ENCODE data around the gene CYRIA. TPM values are rescaled to one million over a fixed set of nuclear protein-coding genes. Genes with fewer than 3 reads are reported as not detected.

The CYRIA gene
- total RNA-seq, 4 donors from 2014 or later: 0.53 to 11.6 (median 4.6) TPM

DNA sequence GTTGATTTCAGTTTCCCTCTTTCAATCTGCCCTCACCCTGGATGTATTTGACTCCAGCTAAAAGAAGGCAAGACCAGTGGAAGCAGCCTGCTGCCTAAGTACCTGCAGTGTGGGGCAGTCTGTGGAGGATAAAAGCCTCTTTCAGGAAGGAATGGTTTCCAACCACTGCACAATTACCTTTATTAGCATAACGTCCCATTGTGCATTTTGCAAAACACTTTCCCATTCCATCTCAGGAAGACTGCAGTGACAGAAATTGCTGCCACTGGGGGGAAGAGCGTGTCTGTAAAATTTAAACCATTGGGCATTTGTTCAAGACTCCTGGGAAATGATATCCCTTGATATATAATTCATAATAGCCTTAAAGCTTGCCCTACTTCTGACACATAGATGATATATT lies 26.2 kb downstream of the CYRIA start:
- Histone ChIP-seq H3K4me3 (no peak overlapping the region), H3K36me3 (no peaks in the 10 kb centered on the region), H3K9me3 (no peaks in the 10 kb centered on the region), H3K27me3 (no peaks in the 10 kb centered on the region), H3K27ac (no peak overlapping the region), H3K4me1 (peaks cover 0 to 8% (median 0%) of the 10 kb centered on the region in 4 donors)
- no peak for DNase-seq
- TF ChIP-seq, protein P1, sequence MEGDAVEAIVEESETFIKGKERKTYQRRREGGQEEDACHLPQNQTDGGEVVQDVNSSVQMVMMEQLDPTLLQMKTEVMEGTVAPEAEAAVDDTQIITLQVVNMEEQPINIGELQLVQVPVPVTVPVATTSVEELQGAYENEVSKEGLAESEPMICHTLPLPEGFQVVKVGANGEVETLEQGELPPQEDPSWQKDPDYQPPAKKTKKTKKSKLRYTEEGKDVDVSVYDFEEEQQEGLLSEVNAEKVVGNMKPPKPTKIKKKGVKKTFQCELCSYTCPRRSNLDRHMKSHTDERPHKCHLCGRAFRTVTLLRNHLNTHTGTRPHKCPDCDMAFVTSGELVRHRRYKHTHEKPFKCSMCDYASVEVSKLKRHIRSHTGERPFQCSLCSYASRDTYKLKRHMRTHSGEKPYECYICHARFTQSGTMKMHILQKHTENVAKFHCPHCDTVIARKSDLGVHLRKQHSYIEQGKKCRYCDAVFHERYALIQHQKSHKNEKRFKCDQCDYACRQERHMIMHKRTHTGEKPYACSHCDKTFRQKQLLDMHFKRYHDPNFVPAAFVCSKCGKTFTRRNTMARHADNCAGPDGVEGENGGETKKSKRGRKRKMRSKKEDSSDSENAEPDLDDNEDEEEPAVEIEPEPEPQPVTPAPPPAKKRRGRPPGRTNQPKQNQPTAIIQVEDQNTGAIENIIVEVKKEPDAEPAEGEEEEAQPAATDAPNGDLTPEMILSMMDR (IDR thresholded peaks at IDR 0.05): no peak
- no peak for TF ChIP-seq POLR2A (IDR thresholded peaks at IDR 0.05)

DNA sequence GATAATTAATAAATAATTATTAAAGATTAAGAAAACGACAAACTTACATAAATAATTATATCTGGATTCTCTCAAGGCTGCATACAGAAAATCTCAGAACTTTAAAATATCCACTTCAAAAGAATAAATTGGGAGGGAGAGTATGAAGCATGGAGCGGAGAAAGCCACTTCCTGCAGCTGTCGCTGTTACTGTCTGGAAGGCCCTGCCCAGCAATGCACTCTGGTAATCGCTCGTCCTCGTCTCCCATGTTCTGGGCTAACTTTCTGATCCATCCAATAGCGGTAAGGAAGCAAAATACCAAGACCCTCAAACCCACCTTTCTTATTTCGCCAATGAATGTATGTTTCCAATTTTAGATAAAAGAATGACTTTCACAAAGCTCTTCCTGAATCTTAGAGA lies 26.7 kb downstream of the CYRIA start:
- H3K4me3 ChIP-seq: no peak overlapping the region
- H3K27me3 ChIP-seq: no peaks in the 10 kb centered on the region
- peaks cover 0 to 8% (median 0%) of the 10 kb centered on the region in 4 donors for H3K4me1 ChIP-seq
- no peaks in the 10 kb centered on the region for H3K36me3 ChIP-seq
- no peaks in the 10 kb centered on the region for H3K9me3 ChIP-seq
- DNase-seq: no peak
- no peak overlapping the region for H3K27ac ChIP-seq
- TF ChIP-seq, protein P1 (IDR thresholded peaks at IDR 0.05): no peak
- no peak for TF ChIP-seq POLR2A (IDR thresholded peaks at IDR 0.05)

DNA sequence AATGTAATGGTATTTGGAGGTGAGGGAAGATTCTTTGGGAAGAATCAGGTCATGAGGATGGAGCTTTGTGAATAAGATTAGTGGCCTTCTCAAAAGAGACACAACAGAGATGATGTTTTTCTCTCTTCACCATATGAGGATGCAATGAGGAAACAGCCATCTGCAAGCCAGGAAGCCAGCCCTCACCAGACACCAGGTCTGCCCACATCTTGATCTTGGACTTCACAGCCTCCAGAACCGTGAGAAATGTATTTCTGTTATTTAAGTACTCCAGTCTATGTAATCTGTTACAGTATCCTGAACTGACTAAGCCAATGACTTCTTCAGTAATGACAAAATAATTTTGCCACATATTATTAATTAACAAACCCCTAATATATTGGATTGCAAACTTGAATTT lies 28.3 kb downstream of the CYRIA start:
- Histone ChIP-seq H3K36me3 (no peaks in the 10 kb centered on the region), H3K4me1 (peaks cover 0 to 8% (median 0%) of the 10 kb centered on the region in 4 donors), H3K4me3 (no peak overlapping the region), H3K27me3 (no peaks in the 10 kb centered on the region), H3K27ac (no peak overlapping the region), H3K9me3 (no peaks in the 10 kb centered on the region)
- no peak for DNase-seq
- TF ChIP-seq, protein P1 (IDR thresholded peaks at IDR 0.05): no peak
- TF ChIP-seq POLR2A (IDR thresholded peaks at IDR 0.05): no peak

DNA sequence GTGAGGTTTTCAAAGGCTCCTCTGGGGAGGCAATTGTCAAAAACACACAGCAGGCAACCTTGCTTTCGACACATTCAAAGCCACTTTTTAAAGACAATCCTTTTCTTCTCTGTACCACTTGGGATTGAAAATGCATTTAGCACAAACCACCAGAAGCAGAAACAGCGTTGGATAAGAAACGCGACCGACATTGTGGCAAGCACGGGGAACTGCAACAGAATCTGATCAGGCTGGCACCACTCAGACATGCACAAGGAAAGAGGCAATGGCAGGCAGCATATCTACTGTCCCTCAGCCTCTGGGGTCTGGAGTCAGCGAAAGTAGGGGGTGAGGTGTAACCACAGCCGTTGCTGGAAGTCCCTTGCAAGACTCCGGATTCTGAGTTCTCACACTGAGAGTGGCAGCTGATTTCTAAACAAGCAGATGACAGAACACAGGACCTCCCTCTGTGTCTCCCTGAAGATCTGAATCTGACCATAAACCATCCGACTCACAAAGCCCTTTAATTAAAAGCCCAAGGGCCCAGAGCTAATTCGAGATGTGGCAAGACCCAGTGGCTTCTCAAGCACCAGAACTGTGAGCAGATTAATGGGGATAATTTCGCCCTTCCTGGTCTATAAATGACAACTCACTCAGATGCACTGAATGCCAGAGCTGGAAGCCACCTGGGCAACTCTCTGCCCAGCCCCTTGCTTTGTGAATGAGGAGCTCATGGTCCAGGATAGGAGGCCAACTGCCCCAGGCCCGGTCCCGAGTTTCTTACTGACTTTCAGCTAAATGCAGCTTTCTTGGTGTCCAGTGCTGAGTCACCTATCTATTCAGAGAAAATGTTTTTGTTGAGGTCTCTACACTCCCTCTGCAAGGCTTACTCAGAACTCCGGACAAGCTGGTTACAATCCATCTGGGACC lies 29.6 kb downstream of the CYRIA start:
- peaks cover 0 to 8% (median 0%) of the 10 kb centered on the region in 4 donors for H3K4me1 ChIP-seq
- no peaks in the 10 kb centered on the region for H3K36me3 ChIP-seq
- no peaks in the 10 kb centered on the region for H3K9me3 ChIP-seq
- no peaks in the 10 kb centered on the region for H3K27me3 ChIP-seq
- no peak overlapping the region for H3K4me3 ChIP-seq
- no peak for TF ChIP-seq POLR2A (IDR thresholded peaks at IDR 0.05)
- TF ChIP-seq, protein P1 (IDR thresholded peaks at IDR 0.05): no peak
- DNase-seq: no peak
- no peak overlapping the region for H3K27ac ChIP-seq

DNA sequence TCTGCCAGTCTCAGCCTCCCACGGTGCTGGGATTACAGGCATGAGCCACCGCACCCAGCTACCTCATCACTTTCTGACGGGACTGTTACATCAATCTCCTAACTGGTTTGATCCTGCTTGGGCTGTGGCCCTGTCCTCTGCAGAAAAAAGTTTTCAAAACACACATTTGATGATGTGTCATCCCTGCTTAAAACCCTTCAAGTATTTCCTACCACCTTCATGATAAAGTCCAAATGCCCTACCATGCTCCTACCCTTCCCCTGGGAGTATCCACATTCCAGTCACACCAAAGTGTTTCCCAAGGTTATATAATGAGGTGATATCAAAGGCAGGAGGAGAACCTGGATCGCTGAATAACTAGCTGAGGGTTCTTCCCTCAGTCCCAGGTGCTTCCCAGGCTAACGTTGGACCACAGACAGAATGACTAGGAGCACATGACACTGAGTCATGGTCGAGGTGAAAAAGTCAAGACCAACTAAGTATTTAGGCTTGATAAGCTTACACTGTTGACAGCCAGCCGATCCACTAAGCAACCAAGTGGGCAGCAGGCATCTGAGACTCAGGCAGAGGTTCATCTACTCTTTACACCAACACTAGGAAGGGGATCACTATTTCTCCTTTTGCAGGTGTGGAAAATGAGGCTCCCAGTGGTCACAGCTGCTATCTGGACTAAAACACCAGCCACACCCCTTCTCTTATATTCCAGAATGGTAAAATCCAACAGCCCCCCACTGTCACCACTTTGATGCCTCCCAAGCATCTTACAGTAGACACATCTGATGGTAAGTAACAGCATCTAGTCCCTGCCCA lies 31.8 kb downstream of the CYRIA start:
- no peaks in the 10 kb centered on the region for H3K36me3 ChIP-seq
- no peak overlapping the region for H3K27ac ChIP-seq
- H3K9me3 ChIP-seq: no peaks in the 10 kb centered on the region
- no peak for TF ChIP-seq POLR2A (IDR thresholded peaks at IDR 0.05)
- H3K4me3 ChIP-seq: no peak overlapping the region
- no peak for DNase-seq
- H3K4me1 ChIP-seq: peaks cover 0 to 14% (median 7%) of the 10 kb centered on the region in 4 donors
- no peaks in the 10 kb centered on the region for H3K27me3 ChIP-seq

DNA sequence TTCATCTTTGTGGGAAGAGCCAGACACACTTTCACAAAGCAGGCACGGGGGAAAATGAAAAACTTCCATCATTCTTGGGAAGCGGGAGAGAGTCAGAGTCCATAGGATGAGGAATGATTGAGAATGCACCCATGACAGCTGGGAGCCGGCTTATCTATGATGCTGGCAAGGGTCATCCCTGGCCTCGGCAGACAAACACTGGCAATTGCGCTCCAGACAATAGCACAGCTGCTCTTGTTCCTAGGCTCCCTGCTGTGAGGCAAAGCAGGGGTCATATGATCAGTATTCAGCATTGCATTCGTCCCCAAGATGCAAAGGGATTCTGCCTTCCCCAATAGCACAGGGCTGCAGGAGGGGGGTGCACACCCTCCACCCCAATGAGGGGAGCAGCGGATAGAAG lies 33.0 kb downstream of the CYRIA start:
- Histone ChIP-seq H3K4me1 (peaks cover 0 to 21% (median 9%) of the 10 kb centered on the region in 4 donors), H3K9me3 (no peaks in the 10 kb centered on the region), H3K4me3 (no peak overlapping the region), H3K36me3 (no peaks in the 10 kb centered on the region), H3K27me3 (no peaks in the 10 kb centered on the region), H3K27ac (no peak overlapping the region)
- DNase-seq: no peak
- TF ChIP-seq POLR2A (IDR thresholded peaks at IDR 0.05): no peak
- TF ChIP-seq, protein P1 (IDR thresholded peaks at IDR 0.05): no peak

Measured in Peyer's patch (tissue), 4 donors.